WERI-Rb-1 (cell line): Measurements from ENCODE around the gene GFY.

Experiments used
- DNase-seq: peaks from one replicate; pipeline ENCODE4 v3.0.0-alpha.2; 2020
- H3K27ac ChIP-seq: fragments of 250-450 bp; sonication (Bioruptor Pico); 2 replicates; pipeline ENCODE4 v1.5.1; 2020; ENCODE audit warnings: mild to moderate bottlenecking, moderate library complexity
- H3K27me3 ChIP-seq: fragments of 250-450 bp; sonication (Bioruptor Pico); 2 replicates; pipeline ENCODE4 v1.5.1; 2021; ENCODE audit warnings: mild to moderate bottlenecking, low read depth, moderate library complexity; ENCODE audit not compliant: insufficient read depth, severe bottlenecking
- H3K36me3 ChIP-seq: fragments of 250-450 bp; sonication (Bioruptor Pico); 2 replicates; pipeline ENCODE4 v1.5.1; 2020; ENCODE audit warnings: mild to moderate bottlenecking, moderate library complexity
- H3K4me3 ChIP-seq: 2 replicates; pipeline ENCODE4 v1.5.1; 2011; ENCODE audit warnings: low read depth, mild to moderate bottlenecking, control low read depth, low read length
- H3K9me3 ChIP-seq: fragments of 250-450 bp; sonication (Bioruptor Pico); 2 replicates; pipeline ENCODE4 v1.5.1; 2021; ENCODE audit warnings: mild to moderate bottlenecking, moderate library complexity; ENCODE audit not compliant: severe bottlenecking
- TF ChIP-seq, protein P1 (sequence below): IDR thresholded peaks from 2 replicates; pipeline ENCODE4 v1.5.1; 2011; ENCODE audit warnings: low read depth, mild to moderate bottlenecking, control low read depth, inconsistent platforms, low read length

The GFY gene

DNA sequence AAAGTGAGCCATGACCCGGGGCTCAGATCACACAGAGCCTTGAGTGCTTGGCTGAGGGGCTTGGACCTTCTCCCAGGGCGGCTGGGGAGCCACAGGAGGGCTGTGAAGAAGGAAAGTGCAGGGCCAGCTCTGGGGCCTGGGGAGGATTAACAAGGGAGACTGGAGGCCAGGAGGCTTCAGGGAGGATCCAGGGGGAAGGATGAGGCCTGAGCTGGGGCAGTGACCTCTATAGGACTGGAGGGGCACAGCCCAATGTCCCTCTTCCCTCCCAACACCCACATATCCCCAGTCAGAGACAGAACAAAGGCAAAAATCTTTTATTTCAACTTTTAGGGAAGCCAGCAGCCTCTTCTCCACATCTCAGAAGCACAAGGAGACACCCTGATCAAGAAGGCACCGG lies 20.8 kb downstream of the GFY start:
- Histone ChIP-seq H3K4me3 (no peak overlapping the region), H3K27ac (no peak overlapping the region), H3K9me3 (no peaks in the 10 kb centered on the region), H3K27me3 (no peaks in the 10 kb centered on the region), H3K36me3 (peaks cover 39% of the 10 kb centered on the region)
- TF ChIP-seq, protein P1, sequence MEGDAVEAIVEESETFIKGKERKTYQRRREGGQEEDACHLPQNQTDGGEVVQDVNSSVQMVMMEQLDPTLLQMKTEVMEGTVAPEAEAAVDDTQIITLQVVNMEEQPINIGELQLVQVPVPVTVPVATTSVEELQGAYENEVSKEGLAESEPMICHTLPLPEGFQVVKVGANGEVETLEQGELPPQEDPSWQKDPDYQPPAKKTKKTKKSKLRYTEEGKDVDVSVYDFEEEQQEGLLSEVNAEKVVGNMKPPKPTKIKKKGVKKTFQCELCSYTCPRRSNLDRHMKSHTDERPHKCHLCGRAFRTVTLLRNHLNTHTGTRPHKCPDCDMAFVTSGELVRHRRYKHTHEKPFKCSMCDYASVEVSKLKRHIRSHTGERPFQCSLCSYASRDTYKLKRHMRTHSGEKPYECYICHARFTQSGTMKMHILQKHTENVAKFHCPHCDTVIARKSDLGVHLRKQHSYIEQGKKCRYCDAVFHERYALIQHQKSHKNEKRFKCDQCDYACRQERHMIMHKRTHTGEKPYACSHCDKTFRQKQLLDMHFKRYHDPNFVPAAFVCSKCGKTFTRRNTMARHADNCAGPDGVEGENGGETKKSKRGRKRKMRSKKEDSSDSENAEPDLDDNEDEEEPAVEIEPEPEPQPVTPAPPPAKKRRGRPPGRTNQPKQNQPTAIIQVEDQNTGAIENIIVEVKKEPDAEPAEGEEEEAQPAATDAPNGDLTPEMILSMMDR = no peak
- DNase-seq = no peak

DNA sequence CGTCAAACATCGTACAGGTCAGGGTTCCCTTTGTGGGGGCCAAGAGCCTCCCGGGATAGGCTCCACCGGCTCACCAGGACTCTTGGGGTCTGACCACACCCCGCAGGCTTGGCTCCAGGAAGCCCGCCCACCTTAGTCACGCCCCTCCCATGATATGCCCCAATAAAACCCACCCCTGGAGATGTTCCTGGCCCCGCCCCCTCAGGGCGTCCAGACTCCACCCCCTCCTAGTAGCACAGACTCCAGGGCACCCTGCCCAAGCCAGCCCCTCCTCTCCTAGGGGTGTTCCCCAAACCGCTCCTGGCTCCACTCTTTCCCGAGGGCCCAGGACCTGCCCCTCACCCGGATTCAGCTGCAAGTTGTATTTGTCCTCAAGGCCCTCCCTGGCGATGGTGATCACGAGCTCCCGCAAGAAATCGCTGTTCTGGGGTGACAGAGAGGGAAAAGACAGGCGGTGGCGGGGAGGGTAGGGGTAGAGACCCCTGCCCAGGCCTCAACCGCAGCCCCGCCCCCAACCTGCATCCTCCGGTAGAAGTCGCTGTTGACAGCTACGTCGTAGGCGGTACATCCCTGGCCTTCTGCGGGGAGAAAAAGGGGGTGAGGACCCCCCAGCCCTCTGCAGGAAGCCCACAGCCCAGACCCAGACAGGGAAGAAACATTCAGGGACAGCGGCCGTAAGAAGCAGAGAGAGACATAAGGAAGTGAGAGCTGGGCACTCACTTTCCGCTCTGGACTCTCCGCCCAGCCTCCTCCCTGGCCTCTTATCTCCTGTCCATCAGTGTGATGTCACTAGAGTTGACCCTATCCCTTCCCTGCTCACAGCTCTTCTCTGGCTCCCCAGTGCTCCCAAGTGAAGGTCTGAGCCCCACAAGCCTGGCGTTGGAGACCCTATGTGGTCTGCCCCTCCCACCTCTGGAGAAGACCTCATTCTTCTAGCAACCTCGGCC lies 22.6 kb downstream of the GFY start:
- Histone ChIP-seq H3K9me3 (no peaks in the 10 kb centered on the region), H3K27me3 (no peaks in the 10 kb centered on the region), H3K4me3 (no peak overlapping the region), H3K36me3 (peaks cover 42% of the 10 kb centered on the region), H3K27ac (no peak overlapping the region)
- peak; percentile 71 for DNase-seq
- TF ChIP-seq, protein P1 = no peak

DNA sequence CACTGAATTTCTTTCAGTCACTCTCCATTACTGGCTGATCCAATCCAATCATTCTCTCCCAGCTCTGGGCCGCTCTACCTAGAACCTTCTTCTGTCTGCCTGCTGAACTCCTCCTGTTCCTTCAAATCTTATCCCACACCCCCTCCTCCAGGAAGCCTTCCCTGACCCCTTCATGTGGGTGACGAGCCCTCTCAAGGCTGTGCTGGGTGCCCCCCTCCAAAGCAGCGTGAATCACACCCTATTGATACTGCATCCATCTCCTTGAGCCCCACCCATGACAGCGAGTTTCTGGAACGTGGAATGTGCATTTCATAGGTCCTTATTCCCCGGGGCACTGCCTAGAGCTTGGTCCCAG lies 23.2 kb downstream of the GFY start:
- H3K36me3 ChIP-seq = peaks cover 42% of the 10 kb centered on the region
- no peak overlapping the region for H3K27ac ChIP-seq
- DNase-seq = no peak
- no peak overlapping the region for H3K4me3 ChIP-seq
- TF ChIP-seq, protein P1 = no peak
- no peaks in the 10 kb centered on the region for H3K9me3 ChIP-seq
- no peaks in the 10 kb centered on the region for H3K27me3 ChIP-seq

DNA sequence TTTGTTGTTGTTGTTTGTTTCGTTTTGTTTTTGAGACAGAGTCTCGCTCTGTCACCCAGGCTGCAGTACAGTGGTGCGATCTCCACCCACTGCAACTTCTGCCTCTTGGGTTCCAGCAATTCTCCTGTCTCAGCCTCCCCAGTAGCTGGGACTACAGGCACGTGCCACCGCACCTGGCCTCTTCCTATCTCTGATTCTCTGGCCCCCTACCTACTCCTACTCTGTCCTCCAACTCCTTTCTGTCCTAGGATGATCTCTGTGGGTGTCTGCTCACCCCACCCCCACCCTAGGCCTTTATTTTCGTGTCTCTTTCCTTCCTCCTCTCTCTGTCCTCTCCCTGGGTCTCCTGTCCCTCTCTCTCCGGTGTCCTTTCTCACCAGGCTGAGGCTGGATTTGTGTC lies 25.2 kb downstream of the GFY start:
- peak overlapping the region; percentile 78; the same call in 1 of the 2 replicates for H3K4me3 ChIP-seq
- H3K27ac ChIP-seq = peak overlapping the region; percentile 20; the same call in 1 of the 2 replicates
- H3K36me3 ChIP-seq = peaks cover 42% of the 10 kb centered on the region
- H3K27me3 ChIP-seq = no peaks in the 10 kb centered on the region
- no peak for DNase-seq
- TF ChIP-seq, protein P1 = no peak
- H3K9me3 ChIP-seq = no peaks in the 10 kb centered on the region

DNA sequence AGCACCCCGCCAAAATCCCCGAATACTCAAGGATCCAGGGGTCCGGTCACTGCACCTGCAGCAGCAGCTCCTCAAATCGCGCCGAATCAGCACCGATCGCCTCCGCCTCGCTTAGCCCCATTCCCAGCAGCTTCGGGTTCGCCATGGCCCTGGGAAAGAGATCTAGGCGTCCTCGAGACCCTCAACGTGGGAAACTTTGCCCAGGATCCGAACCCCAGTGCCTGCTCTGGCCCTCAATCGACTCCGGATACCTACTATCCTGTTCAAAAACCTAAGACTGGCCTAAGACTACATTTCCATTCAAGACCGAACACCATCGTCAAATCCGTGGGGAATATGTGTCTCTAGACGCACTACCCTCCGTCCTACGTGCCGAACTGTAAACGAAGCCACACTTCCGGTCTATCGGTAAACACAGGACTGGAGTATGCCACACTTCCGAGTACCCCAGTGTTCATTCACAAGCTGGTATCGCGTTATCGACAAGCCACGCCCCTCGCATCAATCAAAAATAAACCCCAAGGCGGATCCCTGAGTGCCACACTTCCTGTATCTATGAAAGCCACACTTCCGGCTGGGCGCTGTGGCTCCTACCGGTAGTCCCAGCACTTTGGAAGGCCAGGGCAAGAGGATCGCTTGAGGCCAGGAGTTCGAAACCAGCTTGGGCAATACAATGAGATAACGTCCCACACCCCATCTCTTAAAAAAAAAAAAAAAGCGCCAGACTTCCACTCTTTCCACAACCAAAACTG lies 26.4 kb downstream of the GFY start, which contains the start of gene PIH1D1:
PIH1D1 (minus strand) TSS at position 385 of the 752 bp plus-strand sequence; CDS start at position 145, 240 bp downstream.
- peak; percentile 97 for DNase-seq
- Histone ChIP-seq H3K27me3 (no peaks in the 10 kb centered on the region), H3K9me3 (no peaks in the 10 kb centered on the region), H3K27ac (peak within 1 kb of the TSS; percentile 96), H3K36me3 (peaks cover 39% of the 10 kb centered on the region), H3K4me3 (peak within 1 kb of the TSS; percentile 78)
- TF ChIP-seq, protein P1 = no peak
